Fibroblast of pulmonary artery (primary cell): ENCODE results near the gene LAIR2.

Source experiments
- DNase-seq: peaks from one replicate; pipeline ENCODE4 v3.0.0-alpha.2; 2010; ENCODE audit warnings: low read depth
- H3K4me3 ChIP-seq: replicated peaks from 2 replicates; pipeline ENCODE4 v1.5.1; 2011; ENCODE audit warnings: low read depth, mild to moderate bottlenecking, control low read depth, low read length, moderate library complexity
- CTCF ChIP-seq: IDR thresholded peaks from 2 replicates; pipeline ENCODE4 v1.5.1; 2011; ENCODE audit warnings: mild to moderate bottlenecking, control low read depth, low read length, inconsistent platforms; ENCODE audit errors: missing control alignments

LAIR2 gene

DNA sequence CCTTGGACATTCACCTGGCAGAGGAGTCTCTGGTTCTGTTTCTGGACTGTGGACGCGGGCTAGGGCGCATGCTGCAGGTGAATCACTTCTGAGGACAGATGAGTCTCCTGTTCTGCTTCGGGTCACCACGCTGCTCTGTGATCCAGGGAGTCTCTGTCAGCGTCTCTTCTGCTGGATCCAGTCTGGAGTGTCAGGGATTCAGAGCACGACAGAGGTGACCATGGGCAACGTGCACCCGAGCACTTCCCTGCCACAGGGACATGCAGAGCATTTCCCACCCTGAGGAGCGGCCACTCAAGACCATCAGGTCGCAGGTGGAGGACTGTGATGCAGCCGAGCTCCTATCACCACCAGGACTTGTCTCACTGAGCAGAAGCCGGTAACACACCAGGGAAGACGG, 46.6 kb downstream of the LAIR2 start:
- no peak for TF ChIP-seq CTCF
- H3K4me3 ChIP-seq, result no peak overlapping the region
- no peak for DNase-seq

- no peak overlapping the region for H3K4me3 ChIP-seq
- no peak for DNase-seq
- no peak for TF ChIP-seq CTCF
Observed at GRCh38 chr19:54551293-54551692, 48.7 kb downstream of the LAIR2 start.

GRCh38 chr19:54551950-54552912, 49.6 kb downstream of the LAIR2 start:
- H3K4me3 ChIP-seq, result no peak overlapping the region
- no peak for TF ChIP-seq CTCF
- no peak for DNase-seq

- DNase-seq, result no peak
- no peak overlapping the region for H3K4me3 ChIP-seq
- TF ChIP-seq CTCF, result no peak
Observed at GRCh38 chr19:54552913-54553310, 50.3 kb downstream of the LAIR2 start.

- H3K4me3 ChIP-seq, result no peak overlapping the region
- DNase-seq, result no peak
- TF ChIP-seq CTCF, result no peak
Observed at GRCh38 chr19:54554006-54554405, 51.4 kb downstream of the LAIR2 start.

- no peak for TF ChIP-seq CTCF
- no peak for DNase-seq
- no peak overlapping the region for H3K4me3 ChIP-seq
Observed at GRCh38 chr19:54554896-54555295, 52.3 kb downstream of the LAIR2 start.

- no peak for TF ChIP-seq CTCF
- no peak for DNase-seq
- H3K4me3 ChIP-seq, result no peak overlapping the region
Observed at GRCh38 chr19:54556194-54556593, 53.6 kb downstream of the LAIR2 start.
